Ishikawa (cell line): ENCODE measurements around the gene PIM2.

ENCODE experiments used
- EGR1 ChIP-seq: IDR thresholded peaks from 2 replicates; pipeline ENCODE4 v1.6.1; 2012
- EP300 ChIP-seq: IDR thresholded peaks from 2 replicates; pipeline ENCODE4 v1.6.1; 2012; ENCODE audit warnings: borderline replicate concordance
- NFIC ChIP-seq: IDR thresholded peaks from 2 replicates; pipeline ENCODE4 v1.6.1; 2012
- REST ChIP-seq: IDR thresholded peaks from 2 replicates; pipeline ENCODE4 v1.6.1; 2012; ENCODE audit warnings: low read depth, mild to moderate bottlenecking
- TAF1 ChIP-seq: IDR thresholded peaks from 2 replicates; pipeline ENCODE4 v1.6.1; 2012; ENCODE audit warnings: low read depth, mild to moderate bottlenecking
- TEAD4 ChIP-seq: IDR thresholded peaks from 2 replicates; pipeline ENCODE4 v1.6.1; 2012
- USF1 ChIP-seq: IDR thresholded peaks from 2 replicates; pipeline ENCODE4 v1.6.1; 2012

GRCh38 chrX:48893556-48894348 lies 25.1 kb downstream of the PIM2 start:
- TF ChIP-seq REST = no peak
- no peak for TF ChIP-seq EGR1
- TF ChIP-seq TEAD4 = no peak
- no peak for TF ChIP-seq TAF1
- no peak for TF ChIP-seq EP300
- TF ChIP-seq USF1 = no peak
- no peak for TF ChIP-seq NFIC
